Brain pericyte (primary cell): ENCODE data around the gene APBB1.

ENCODE experiments used
- DNase-seq: peaks from one replicate; pipeline ENCODE4 v3.0.0-alpha.2; 2012; ENCODE audit warnings: low read depth, low spot score

Gene APBB1

DNA sequence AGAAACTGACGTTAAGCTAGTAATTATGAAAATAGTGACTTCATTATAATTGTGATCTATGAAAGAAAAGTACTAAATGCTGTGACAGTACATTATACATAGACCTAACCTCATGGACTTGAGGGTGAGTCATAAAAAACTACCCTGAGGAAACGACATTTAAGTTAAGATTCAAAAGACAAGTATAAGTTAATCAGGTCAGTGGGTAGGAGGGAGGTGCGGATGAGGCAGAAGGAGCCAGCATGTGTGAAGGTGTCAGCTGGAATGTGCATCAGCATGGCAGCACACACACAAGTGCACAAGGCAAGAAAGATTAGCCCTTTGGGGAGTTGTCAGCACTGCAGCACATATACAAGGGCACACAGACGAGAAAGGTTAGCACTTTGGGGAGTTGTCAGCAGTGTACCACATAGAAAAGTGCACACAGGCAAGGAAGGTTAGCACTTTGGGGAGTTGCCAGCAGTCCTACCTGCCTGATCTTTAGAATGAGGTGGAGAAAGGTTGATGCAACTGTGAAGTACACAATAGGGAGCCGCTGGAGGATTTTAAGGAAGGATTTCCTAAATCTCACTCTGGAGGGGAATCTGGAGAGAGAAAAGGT is 67.0 kb downstream of the APBB1 start:
- DNase-seq = no peak

- no peak for DNase-seq
Measured at GRCh38 chr11:6350486-6350885, 68.4 kb downstream of the APBB1 start.

GRCh38 chr11:6350043-6350442 is 68.9 kb downstream of the APBB1 start:
- DNase-seq = no peak

- DNase-seq = no peak
Measured at GRCh38 chr11:6345366-6345765, 73.5 kb downstream of the APBB1 start.
